NCI-H82 treated with DMSO at 0.1 percent for 48 hours (cell line): ENCODE measurements around the gene BDH1.
"Not testable (repeated sequence)": the region's sequence is repeated elsewhere in the genome, so short reads cannot be mapped to it uniquely, and the experiment has no call there.

Experiments
- DNase-seq: peaks from one replicate; lab custom pipeline; 2025; ENCODE audit not compliant: unreplicated experiment; lab: John Stamatoyannopoulos, UW

Gene BDH1, protein sequence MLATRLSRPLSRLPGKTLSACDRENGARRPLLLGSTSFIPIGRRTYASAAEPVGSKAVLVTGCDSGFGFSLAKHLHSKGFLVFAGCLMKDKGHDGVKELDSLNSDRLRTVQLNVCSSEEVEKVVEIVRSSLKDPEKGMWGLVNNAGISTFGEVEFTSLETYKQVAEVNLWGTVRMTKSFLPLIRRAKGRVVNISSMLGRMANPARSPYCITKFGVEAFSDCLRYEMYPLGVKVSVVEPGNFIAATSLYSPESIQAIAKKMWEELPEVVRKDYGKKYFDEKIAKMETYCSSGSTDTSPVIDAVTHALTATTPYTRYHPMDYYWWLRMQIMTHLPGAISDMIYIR

GRCh38 chr3:197555281-197556261 is at the start of gene BDH1:
BDH1 (minus strand) TSS chr3:197555968; CDS start chr3:197546443, 9,525 bp downstream.
- DNase-seq: peak; percentile 24

DNA sequence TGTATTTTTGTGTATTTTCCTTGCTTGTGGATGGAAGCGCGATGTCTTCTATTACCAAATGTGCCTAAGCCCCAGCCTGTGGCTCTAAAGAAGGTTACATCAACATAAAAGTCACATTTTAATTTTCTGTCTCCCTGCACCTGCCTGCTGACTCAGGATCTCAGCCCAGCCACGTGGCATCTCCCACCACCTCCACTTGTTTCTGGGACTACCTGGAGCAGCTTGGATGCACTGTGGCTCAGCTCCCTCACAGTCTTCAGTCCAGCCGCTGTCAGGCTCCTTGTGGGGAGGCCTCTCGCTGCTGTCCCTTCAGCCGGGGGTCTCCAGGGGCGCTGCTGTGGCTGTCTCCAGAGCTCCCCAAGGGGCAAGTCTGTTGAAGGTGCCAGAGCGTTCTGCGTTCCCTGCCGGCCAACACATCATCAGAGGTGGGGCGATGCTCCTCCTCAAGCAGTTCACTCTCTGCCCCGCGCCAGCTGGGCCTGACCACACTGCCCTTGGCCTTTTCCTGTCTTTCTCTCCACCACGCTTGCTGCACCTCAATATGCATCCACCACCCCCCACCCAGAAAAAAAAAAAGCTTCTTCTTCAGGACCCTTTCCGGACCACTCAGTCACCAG is 47.7 kb upstream of the BDH1 start:
- DNase-seq: no peak

DNA sequence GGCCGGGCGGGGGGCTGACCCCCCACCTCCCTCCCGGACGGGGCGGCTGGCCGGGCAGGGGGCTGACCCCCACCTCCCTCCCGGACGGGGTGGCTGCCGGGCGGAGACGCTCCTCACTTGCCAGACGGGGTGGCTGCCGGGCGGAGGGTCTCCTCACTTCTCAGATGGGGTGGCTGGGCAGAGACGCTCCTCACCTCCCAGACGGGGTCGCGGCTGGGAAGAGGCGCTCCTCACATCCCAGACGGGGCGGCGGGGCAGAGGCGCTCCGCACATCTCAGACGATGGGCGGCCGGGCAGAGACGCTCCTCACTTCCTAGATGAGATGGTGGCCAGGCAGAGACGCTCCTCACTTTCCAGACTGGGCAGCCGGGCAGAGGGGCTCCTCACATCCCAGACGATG is 46.6 kb upstream of the BDH1 start:
- not testable (repeated sequence) for DNase-seq

- not testable (repeated sequence) for DNase-seq
These were observed 45.7 kb upstream of the BDH1 start for GRCh38 chr3:197601566-197601840.

DNA sequence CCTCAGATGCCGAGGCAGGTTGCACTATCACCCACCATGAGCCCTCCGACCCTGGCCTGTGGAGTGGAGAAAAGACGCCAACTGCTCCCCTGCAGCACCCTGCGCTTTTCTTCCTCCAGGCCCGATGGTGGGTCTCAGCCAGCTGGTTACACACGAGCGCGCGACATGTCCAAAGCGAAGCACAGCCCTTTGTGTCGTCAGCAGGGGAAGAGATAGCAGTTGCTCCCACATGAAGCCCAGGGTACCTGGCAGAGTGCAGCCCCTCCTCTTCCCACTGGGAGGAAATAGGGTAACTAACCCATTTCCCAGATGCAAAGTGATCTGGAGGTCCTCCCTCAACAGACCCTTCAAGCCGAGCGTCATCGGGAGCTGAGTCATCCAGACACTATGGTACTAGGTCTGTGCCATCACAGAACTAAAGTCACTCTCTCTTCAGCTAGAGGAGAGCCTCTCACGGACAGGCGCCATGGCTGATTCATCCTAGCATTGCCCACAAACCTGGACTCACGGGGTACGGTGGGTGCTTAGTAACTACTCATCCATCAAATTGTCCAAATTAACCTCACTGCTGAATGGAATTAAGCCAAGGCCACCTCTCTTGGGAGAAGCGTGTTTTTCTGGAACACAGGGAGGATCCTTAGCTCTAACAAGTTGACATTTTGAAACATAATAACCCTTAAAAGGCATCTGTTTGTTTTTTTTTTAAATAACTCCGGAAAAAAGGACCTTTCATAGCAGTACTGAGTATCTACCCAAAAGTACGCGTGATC is 45.2 kb upstream of the BDH1 start:
- DNase-seq: no peak

DNA sequence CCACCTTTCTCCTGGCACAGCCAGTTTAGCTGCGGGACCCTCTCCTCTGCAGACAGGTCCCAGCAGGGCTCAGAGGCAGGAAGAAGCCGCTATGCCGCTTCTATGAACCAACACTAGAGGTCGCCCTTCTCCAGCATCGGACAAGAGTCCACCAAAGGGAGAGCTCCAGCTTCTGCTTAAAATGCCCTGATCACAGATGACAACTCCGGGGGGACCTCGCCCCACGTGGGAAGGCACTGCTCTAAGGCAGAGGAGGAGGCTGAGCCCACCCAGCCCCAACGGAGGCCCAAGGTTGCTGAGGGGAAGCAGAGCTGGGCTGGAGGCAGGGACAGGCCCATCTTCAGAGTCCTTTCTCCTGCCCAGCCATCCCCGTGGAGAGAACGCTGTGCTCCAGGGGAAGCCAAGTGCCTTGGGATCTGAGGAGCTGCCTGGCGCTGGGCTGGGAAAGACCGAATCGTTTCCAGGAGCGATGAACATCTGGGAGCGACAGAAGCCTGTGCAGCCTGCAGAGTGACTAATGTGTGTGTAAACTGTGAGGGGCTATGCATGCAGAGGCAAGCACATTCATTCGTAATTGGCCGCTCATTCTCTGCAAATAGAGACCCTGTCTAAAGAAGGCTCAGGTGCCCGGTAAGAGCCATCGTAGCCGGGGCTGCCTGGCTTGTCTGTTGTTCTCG is 43.5 kb upstream of the BDH1 start:
- no peak for DNase-seq

- no peak for DNase-seq
These were observed 42.7 kb upstream of the BDH1 start for GRCh38 chr3:197598404-197598980.

GRCh38 chr3:197597335-197597734 is 41.6 kb upstream of the BDH1 start:
- no peak for DNase-seq

DNA sequence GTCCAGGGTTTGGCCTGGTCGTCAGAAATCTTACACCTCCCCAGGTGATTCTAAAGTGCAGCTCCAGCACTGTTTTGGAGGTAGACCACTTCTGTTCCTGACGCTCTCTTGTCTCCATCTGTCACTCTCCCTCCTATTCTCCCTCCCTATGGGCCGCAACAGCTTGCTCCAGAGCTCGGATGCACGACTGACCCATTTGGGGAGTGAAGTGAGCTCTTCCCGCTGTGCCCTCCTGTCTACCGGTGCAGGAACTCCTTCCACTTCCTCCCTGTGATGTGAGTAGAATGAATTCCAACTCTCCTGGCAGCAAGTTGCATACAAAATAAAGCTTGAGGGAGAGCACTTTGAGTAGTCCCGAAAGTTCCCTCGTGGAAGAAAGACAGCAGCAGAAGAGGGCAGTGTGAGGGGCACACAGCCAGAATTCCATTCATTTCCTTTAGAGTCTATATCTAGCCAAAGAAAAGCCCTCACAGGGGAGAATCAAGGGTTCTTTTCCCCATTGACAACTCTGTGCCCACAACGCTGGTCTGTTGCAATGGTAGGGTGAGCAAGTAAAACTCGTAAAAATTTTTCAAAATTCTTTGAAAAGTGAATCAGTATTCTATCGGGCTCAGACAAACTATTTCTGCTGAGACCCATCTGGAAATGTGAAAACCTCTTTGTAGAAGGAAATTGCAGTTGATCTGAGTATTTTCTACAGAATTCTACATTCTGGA is 39.9 kb upstream of the BDH1 start:
- no peak for DNase-seq

GRCh38 chr3:197593046-197593380 is 37.2 kb upstream of the BDH1 start:
- no peak for DNase-seq

GRCh38 chr3:197592361-197593045 is 36.7 kb upstream of the BDH1 start:
- no peak for DNase-seq

GRCh38 chr3:197591816-197592215 is 36.0 kb upstream of the BDH1 start:
- no peak for DNase-seq

- no peak for DNase-seq
These were observed 34.7 kb upstream of the BDH1 start for GRCh38 chr3:197590313-197590962.

- DNase-seq: no peak
These were observed 33.8 kb upstream of the BDH1 start for GRCh38 chr3:197589545-197589944.

GRCh38 chr3:197586768-197587167 is 31.0 kb upstream of the BDH1 start:
- DNase-seq: not testable (repeated sequence)

GRCh38 chr3:197586181-197586580 is 30.4 kb upstream of the BDH1 start:
- DNase-seq: no peak

GRCh38 chr3:197584733-197585132 is 29.0 kb upstream of the BDH1 start:
- DNase-seq: no peak

DNA sequence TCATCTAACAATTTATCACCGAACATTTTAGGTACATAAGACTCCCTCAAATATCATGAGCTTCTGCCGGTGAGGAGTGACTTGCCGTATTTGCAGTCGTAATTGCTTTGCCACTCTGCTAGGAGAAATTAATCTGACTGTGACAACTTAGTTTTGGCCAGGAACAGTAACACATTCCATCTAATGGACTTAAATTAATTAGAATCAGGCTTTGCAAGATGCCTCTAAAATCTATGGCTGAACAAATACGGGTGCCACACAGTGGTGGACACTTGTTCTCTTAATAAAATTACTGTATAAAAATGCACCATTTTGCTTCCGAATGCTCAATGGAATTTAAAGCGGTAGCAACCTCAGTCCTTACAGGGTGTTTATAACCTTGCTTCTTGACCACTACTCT is 27.6 kb upstream of the BDH1 start:
- DNase-seq: no peak
